ENCODE results near the gene FLG. TPM values are rescaled to one million over a fixed set of nuclear protein-coding genes. Genes with fewer than 3 reads are reported as not detected.

FLG gene
- total and polyA plus RNA-seq, 2 of the 4 experiments (the other 2 are of a cell fraction), result under 0.01 TPM; not detected in 1

GRCh38 chr1:152313970-152314369 is 11.1 kb downstream of the FLG start:
- H2BK15ac ChIP-seq (ENCODE audit: low read depth, low read length), result no peak overlapping the region
- intact Hi-C loops (cut with micrococcal nuclease), result no loop called here
- no peak overlapping the region for H4K8ac ChIP-seq (ENCODE audit: low read depth in 2 of 2, low read length in 2 of 2)
- no peak overlapping the region for H3K9ac ChIP-seq (ENCODE audit: low read depth, low read length)
- peaks cover 15% of the 10 kb centered on the region; the same call in 1 of the 2 replicates for H3K9me3 ChIP-seq (ENCODE audit: control insufficient read depth, insufficient read depth, low read length)
- no peak overlapping the region for H3K14ac ChIP-seq (replicated peaks; ENCODE audit: low read depth, low read length)
- no peaks in the 10 kb centered on the region for H3K36me3 ChIP-seq (ENCODE audit: control insufficient read depth, insufficient read depth, low read length)
- H4K91ac ChIP-seq (ENCODE audit: insufficient read depth, low read depth, low read length), result no peak overlapping the region
- no peaks in the 10 kb centered on the region for H3K79me1 ChIP-seq (ENCODE audit: low read depth in 1 of 2, low read length in 2 of 2)
- H4K5ac ChIP-seq (ENCODE audit: low read depth, low read length), result no peak overlapping the region
- no peak overlapping the region for H2AK5ac ChIP-seq (ENCODE audit: low read depth, low read length)
- H2AFZ ChIP-seq (replicated peaks; ENCODE audit: low read length, poor library complexity), result no peak overlapping the region
- DNase-seq, result no peak
- no peak overlapping the region for H3K4me2 ChIP-seq (ENCODE audit: low read depth, low read length)
- no peak overlapping the region for H3K27ac ChIP-seq (ENCODE audit: insufficient read depth, low read length)
- in situ Hi-C loops (cut with MboI; ENCODE audit: low sequenced_read_pairs), result no loop called here
- no peak for ATAC-seq (ENCODE audit: low read depth)
- no TSS peak for BruUV-seq (replicated peaks)
- H3K4me1 ChIP-seq (ENCODE audit: control insufficient read depth, insufficient read depth, low read length), result no peaks in the 10 kb centered on the region
- H3K23ac ChIP-seq (ENCODE audit: low read depth, low read length), result no peak overlapping the region
- H3K27me3 ChIP-seq (ENCODE audit: control insufficient read depth, insufficient read depth, low read length), result no peaks in the 10 kb centered on the region
- no peak for TF ChIP-seq ELK1 (IDR thresholded peaks at IDR 0.05; ENCODE audit: borderline replicate concordance, low read depth, low read length)
- TF ChIP-seq CTCF (conservative IDR thresholded peaks at IDR 0.05; ENCODE audit: low read depth, low read length), result no peak
- TF ChIP-seq MAZ (IDR thresholded peaks at IDR 0.05; ENCODE audit: borderline replicate concordance, low read depth, low read length), result no peak
- TF ChIP-seq NFE2L2 (IDR thresholded peaks at IDR 0.05; ENCODE audit: low read depth, low read length), result no peak
- TF ChIP-seq SMC3 (IDR thresholded peaks at IDR 0.05; ENCODE audit: low read depth, low read length), result no peak
- no peak overlapping the region for H2BK20ac ChIP-seq (ENCODE audit: low read depth, low read length)
- no peak overlapping the region for H2BK120ac ChIP-seq (ENCODE audit: low read depth, low read length)
- 50% methylated on average over 1 of the region's 1 CpG; no CpG with 5 or more reads in 1 of the 2 experiments for WGBS, 2 experiments (ENCODE audit: extremely low coverage in 2 of 2, insufficient read length in 1 of 2)
- H3K9me1 ChIP-seq (ENCODE audit: insufficient read depth, low read length), result no peaks in the 10 kb centered on the region
- no peak overlapping the region for H3K18ac ChIP-seq (ENCODE audit: low read depth, low read length)
- H3K4me3 ChIP-seq (ENCODE audit: insufficient read depth, low read depth, low read length), result no peak overlapping the region
- no peaks in the 10 kb centered on the region for H4K20me1 ChIP-seq (ENCODE audit: insufficient read depth, low read length)
- H3K56ac ChIP-seq (ENCODE audit: extremely low read depth, insufficient read depth, low read length), result no peak overlapping the region
- dilution Hi-C loops (cut with HindIII; ENCODE audit: low sequenced_read_pairs, unreplicated experiment), result no loop called here
- H3K4ac ChIP-seq (ENCODE audit: low read depth, low read length), result no peak overlapping the region
- ChIA-PET CTCF (no interaction called here), POLR2A (ENCODE audit: unreplicated experiment) (no interaction called here)
- no peak overlapping the region for H2AK9ac ChIP-seq (replicated peaks; ENCODE audit: low read depth, low read length, poor library complexity)
- no peak overlapping the region for H2BK5ac ChIP-seq (ENCODE audit: low read depth, low read length, poor library complexity, severe bottlenecking)

Data from IMR-90 (cell line).